Dermis microvascular lymphatic vessel endothelial cell (primary cell): Measurements from ENCODE around the gene EHBP1L1. TPM values are rescaled to one million over a fixed set of nuclear protein-coding genes. Genes with fewer than 3 reads are reported as not detected.

Experiments
- DNase-seq, 2 donors: peaks; one replicate each; pipeline versions ENCODE4 v3.0.0 to v3.0.0-alpha.2; 2010; ENCODE audit warnings: low read depth in 2 of 2
- total RNA-seq: library from RNA; depleted of rRNA; stranded (reverse); fragments of >200 nt; gene quantifications from 2 replicates; pipeline ENCODE4 v1.2.1, GENCODE V29; 2014

The EHBP1L1 gene
- total RNA-seq, 1 donor from 2014 or later: 4.7 TPM

DNA sequence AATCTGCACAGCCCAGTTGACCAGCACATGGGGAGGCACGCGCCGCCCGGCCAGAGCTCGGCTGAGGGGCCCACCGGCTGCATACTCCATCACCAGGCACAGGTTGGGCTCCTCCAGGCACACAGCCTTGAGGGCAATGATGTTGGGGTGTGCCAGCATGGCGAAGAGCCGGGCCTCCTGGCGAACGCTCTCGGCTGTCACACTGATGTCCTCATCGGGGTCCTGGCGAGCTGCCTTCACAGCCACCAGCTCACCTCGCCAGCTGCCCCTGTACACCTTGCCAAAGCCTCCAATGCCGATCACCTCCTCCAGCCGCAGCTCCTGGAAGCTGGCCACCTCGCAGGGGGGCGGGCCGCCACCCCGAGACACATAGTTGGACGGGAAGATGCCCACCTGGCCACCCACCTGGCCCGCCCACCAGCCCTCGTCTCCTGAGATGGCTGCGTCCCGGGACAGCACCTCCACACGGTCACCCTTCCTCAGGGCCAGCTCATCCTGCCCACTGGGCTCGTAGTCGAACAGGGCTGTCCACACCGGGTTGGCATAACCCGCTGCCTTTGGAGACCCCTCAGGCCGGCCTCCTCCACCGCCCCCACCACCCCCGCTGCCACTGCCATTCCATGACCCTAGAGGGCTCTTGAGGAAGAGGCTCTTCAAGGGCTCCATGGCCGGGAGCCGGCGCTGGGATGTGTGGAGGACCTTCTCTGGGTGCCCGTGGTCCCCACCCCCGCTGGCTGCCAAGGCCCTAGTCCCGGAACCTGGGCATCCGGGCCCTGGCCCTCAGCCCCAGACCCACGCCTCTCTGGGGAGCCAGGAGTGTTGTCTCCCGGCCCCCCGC is 37.5 kb downstream of the EHBP1L1 start:
- DNase-seq: no peak

DNA sequence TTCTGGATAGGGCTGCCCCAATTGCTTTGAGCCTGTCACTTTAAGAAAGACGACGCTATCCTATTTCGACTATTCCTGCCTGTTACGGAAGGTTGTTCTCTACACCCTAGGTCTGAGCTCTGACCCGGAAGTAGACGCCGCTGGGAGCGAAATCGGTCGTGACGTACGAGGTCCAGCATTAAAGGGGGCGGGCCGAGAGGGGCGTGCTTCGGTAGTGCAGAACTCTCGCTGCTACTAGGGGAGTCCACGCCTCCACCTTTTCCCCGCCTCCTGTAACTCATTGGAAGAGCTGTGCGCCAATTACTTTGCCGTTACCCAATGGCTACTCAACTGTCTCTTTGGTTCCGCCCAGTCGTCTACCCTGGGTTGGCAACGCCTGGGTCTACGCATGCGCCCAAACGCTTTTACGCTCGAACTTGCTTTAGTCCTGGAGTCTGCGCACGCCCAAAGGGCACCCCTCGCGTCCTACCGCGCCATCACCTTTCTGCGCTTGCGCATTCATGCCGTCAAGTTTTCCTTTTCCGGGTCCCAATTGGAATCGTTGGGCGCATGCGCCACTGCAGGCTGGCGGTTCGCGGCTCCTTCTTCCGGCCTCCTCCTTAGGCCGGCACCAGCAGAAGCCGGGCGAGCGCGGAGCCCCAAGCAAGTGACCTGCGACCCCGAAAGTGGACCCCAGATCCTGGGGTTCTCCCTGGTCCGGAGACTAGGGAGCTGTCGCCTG is 39.5 kb downstream of the EHBP1L1 start, which contains the start of gene PCNX3:
Gene PCNX3, plus strand, starts transcription at position 548 of the 721 bp plus-strand sequence. CDS start 536 bp downstream, outside the sequence.
- DNase-seq: peak; percentile 100

DNA sequence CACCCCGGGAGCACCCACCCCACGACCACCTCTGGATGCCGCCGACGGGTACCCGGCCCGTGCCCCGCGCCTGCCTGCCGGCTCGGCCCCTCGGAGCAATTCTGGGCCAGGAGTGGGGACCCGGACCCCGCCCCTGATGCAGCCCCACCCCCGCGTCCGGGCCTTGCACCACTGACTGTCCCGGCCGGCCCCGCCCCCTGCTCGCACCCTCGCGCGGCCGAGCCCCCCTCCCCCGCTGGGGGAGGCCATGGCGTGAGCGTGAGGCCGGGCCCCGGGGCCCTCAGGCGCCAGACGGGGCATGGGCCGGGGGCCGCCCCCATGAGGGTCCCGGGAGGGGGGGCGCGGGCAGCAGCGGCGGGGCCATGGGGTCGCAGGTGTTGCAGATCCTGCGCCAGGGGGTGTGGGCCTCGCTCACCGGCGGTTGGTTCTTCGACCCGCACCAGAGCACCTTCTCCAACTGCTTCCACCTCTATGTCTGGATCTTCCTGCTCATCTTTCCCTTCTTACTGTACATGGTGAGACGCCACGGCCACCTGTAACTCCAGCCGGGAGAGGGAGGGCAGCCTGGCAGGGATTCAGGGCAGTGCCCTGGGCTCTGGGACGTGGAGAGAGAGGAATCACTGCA is 40.2 kb downstream of the EHBP1L1 start:
- peak in 1 of 2 donors; percentile 49 for DNase-seq

DNA sequence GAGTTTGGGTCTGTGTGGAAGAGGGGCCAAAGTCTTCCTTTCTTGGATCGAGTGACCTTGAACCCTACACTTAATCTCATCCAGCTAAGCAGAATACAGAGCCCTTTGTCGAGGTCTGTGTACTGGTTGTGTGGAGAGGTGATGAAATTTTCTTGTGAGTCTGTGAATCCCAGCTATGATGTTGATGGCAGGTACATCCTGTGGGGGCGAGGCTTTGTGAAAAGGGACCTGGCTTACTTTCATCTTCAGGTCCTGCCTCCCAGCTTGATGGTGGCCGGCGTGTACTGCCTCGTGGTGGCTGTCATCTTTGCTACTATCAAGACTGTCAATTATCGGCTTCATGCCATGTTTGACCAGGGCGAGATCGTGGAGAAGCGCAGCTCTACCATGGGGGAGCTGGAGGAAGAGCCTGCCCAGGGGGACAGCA is 40.7 kb downstream of the EHBP1L1 start:
- DNase-seq: no peak

DNA sequence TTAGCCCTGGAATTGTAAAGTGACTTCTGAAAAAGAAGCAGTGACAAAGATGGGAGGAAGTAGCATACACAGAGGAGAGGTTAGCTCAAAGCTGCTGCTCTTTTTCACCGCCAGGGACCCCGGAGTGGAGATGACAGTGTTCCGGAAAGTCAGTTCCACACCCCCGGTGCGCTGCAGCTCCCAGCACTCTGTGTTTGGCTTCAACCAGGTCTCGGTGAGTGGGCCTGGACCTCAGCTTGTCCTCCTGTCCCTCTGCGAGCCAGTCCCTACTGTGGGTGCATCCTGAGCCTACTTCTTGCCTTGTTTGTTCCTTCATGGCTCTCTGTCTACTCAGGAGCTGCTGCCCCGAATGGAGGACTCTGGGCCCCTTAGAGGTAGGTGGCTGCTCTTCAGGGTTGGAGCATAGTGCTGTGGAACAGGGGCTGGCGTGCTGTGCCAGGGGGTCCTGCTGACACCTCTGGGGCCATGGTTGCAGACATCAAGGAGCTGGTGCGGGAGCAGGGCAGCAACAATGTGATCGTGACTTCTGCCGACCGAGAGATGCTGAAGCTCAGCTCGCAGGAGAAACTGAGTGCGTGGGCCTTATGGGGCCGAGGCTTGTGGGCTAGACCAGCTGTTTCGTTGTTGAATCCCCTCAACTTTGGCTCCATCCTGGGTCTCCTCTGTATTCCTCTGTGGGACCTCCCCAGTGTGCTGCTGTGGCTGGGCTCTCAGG is 41.4 kb downstream of the EHBP1L1 start:
- DNase-seq: no peak

DNA sequence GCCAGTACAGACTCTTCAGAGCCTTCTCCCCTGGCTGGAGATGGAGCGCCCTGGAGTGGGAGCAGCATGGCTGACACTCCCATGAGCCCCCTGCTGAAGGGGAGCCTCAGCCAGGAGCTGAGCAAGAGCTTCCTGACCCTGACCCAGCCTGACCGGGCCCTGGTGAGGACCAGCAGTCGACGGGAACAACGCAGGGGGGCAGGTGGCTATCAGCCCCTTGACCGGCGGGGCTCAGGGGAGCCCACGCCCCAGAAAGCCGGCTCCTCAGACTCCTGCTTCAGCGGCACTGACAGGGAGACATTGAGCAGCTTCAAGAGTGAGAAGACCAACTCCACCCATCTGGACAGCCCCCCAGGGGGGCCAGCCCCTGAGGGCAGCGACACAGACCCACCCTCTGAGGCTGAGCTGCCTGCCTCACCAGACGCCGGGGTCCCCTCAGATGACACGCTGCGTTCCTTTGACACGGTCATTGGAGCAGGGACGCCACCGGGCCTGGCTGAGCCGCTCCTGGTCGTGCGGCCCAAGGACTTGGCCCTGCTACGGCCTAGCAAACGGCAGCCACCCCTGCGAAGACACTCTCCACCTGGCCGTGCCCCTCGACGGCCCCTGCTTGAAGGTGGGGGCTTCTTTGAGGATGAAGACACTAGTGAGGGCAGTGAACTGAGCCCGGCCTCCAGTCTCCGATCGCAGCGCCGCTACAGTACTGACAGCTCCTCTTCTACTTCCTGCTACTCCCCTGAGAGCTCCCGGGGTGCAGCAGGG is 42.3 kb downstream of the EHBP1L1 start:
- DNase-seq: no peak

DNA sequence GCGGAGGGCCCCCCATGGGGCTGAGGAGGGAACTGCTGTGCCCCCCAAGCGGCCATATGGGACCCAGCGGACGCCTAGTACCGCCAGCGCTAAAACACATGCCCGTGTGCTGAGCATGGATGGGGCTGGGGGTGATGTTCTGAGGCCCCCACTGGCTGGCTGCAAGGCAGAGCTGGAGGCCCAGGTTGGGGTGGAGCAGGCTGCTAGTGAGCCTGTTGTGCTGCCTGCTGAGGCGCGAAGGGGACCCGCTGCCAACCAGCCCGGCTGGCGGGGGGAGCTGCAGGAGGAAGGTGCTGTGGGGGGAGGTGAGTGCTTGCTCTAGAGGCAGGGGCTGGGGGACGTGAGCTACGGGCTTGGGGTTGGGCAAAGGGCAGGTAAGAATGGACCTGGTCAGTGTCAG is 42.9 kb downstream of the EHBP1L1 start:
- no peak for DNase-seq

DNA sequence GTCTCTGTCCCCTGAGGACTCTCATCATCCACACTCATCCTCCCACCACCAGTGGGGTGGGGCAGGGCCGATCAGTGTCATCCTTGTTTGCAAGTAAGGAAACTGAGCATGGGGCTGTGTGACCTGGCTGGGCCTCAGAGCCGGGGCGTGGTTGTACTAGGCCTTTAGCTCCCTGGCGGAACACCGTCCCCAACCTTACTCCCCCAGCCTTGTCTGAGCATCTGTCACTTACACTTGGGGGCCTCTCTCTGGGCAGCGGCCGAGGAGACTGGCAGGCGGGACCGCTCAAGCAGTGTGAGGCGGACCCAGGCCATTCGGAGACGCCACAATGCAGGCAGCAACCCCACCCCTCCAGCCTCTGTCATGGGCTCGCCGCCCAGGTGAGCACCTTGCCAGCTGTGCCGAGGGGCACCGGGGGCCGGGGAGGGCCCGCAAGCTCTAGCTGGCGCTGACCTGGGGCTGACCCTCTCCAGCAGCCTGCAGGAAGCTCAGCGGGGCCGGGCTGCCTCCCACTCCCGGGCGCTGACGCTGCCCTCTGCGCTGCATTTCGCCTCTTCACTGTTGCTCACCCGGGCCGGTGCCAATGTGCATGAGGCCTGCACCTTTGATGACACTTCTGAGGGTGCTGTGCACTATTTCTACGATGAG is 43.6 kb downstream of the EHBP1L1 start:
- no peak for DNase-seq

DNA sequence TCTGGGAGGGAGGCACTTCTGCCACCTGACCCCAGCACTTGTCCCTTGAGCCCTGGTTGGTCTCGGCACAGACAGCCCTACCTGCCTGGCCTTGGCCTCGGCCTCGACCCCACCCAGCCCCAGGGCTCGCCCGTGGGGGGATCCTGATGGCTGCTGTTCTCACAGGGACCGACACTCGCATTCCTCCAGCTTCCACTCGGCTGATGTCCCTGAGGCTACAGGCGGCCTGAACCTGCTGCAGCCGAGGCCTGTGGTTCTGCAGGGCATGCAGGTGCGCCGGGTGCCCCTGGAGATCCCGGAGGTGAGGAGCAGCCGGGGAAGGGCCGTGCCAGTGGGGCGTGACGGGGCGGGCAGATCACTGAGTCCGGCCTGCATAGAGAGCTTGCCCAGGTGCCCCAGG is 44.8 kb downstream of the EHBP1L1 start:
- DNase-seq: no peak

DNA sequence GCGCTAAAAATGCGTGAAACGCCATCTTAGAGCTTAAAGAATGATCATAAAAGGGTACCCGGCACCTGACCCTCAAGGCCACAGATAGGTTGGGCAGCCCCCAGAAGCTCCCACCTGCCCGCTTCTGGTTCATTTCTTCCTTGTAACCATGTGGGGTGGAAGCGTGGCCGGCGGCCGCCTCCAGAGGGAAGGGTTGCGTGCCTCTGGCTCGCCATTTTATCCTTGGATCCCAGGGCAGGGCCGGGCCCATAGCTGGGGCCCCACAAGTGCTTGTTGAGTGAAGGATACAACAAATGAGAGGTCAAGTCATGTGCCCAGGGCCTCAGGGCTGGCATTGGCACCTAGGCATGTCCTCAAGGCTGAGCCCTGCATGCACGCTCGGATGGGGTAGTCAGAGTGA is 45.6 kb downstream of the EHBP1L1 start:
- no peak for DNase-seq

DNA sequence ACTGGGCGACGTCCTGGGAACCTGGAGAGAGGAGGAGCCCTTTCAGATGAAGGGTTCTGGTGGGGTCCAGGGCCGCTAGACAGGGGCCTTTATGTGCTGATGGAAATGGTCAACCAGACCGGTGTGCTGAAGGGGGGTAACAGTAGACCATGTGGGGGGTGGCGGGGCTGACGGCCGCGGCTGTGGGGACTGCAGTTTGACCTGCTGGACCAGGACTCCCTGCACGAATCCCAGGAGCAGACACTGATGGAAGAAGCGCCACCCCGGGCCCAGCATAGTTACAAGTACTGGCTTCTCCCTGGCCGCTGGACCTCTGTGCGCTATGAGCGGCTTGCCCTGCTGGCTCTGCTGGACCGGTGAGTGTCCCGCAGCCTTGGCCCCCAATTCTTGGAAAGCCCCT is 46.2 kb downstream of the EHBP1L1 start:
- DNase-seq: no peak

DNA sequence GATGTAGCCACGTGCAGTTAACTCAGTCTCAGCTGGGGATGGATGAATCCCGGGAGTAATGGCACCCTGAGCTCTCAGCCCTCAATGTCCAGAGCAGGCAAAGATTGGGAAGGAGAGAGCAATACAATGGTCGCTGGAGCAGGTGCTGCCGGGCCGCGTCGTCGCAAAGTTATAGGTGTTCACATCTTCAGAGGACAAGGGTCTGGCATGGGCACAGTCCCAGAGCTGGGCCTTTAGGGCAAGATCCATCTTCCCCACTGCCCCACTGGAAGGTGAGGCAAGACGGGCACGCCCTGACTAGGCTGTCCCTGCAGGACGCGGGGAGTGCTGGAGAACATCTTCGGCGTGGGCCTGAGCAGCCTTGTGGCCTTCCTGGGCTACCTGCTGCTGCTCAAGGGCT is 47.3 kb downstream of the EHBP1L1 start:
- DNase-seq: no peak

DNA sequence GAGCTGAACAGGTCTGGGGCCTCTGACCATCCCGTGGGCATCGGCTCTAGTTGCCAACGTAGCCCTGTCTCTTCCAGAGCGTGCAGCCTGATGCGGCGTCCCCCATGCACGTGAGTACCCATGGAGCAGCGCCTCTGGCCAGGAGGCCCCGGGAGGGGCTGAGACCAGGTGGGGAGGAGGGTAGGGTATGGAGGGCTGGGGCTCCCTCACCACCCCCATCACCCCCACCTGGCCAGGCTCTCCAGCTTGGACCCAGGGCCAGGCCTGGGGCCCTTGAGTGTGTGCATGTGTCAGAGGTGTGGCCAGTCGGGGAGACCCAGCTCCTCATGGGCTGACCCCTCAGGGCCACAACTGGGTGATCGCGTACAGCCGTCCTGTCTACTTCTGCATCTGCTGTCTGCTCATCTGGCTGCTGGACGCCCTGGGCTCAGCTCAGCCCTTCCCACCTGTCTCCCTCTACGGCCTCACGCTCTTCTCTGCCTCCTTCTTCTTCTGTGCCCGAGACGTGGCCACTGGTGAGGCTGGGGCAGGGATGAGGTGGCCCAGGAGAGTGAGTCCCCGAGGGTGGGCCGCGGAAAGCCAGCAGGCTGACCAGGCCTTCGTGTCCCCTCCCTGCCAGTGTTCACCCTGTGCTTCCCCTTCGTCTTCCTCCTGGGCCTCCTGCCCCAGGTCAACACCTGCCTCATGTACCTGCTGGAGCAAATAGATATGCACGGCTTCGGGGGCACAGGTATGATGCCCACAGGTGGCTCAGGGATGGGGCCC is 48.2 kb downstream of the EHBP1L1 start:
- DNase-seq: no peak

DNA sequence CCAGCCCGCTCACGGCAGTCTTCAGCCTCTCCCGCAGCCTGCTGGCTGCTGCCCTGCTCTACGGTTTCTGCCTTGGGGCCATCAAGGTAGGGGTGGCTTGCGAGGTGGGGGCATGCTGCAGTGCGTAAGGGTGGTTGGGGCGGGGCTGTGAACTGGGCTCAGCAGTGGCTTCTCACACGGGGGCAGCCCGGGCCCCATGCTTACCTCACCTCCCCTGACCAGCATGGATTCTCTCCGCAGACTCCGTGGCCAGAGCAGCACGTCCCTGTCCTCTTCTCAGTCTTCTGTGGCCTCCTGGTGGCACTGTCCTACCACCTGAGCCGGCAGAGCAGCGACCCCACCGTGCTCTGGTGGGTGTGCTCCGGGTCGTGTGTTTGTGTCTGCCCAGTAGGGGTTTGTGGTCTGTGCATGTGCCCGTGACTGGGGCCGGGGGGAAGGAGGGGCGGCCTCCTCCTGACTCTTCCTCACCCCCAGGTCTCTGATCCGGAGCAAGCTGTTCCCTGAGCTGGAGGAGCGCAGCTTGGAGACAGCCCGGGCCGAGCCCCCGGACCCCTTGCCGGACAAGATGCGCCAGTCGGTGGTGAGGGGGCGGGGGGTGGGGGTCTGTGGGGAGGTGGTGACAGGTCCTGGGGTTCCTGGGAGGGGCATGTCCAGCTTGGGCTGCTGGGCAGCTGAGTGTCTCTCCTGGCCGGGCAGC is 49.2 kb downstream of the EHBP1L1 start:
- no peak for DNase-seq

DNA sequence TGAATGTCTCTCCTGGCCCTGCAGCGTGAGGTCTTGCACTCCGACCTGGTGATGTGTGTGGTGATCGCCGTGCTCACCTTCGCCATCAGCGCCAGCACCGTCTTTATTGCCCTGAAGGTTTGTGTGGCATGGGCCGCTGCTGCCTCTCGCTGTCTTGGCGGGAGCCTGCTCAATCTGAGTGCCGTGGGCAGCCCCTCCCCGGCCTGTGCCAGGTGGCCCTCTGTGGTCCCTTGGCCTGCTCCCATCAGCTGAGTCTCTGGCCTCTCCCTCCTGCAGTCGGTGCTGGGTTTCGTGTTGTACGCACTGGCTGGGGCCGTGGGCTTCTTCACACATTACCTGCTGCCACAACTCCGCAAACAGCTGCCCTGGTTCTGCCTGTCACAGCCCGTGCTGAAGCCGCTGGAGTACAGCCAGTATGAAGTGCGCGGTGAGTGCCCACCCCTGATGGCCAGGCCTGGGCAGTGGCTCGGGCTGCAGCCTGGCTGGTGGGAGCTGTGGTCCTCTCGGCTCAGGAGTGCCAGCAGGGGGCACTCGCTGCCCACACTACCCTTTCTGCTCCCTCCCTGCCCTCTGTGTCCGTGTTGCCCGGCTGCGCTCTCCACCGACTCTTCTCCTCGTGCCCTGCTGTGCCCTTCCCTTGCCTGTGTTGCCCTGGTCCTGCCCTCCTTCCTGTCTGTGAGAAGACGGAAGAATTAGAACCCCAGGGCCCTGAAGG is 49.9 kb downstream of the EHBP1L1 start:
- DNase-seq: peak; percentile 50 to 77

DNA sequence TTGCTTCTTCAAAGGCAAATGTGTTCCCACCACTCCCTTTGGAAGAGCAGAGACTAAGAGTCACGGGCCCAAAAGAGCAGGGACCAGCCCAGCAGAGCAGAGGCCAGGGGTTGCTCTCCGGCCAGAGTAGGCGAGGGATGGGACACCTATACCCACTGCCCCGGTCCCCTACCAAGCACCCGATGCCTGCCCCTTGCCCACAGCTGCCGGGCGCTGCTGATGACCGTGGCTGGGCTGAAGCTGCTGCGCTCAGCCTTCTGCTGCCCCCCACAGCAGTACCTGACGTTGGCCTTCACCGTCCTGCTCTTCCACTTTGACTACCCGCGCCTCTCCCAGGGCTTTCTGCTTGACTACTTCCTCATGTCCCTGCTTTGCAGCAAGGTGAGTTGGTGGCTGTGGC is 51.3 kb downstream of the EHBP1L1 start:
- DNase-seq: no peak

DNA sequence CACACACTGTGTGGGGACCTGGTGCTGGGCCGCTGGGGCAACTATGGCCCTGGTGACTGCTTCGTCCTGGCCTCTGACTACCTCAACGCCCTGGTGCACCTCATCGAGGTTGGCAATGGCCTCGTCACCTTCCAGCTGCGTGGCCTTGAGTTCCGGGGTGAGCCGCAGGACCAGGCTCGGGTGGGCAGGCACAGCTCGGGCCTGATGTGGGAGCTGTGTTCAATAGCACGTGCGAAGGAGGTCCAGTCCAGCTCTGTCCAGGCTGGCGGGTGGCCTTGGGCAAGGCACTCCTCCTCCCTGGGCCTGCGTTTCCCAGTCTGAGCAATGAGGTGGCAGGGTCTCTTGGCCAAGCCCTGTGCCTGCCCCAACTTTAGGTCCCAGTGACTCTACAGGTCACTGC is 53.7 kb downstream of the EHBP1L1 start:
- no peak for DNase-seq

DNA sequence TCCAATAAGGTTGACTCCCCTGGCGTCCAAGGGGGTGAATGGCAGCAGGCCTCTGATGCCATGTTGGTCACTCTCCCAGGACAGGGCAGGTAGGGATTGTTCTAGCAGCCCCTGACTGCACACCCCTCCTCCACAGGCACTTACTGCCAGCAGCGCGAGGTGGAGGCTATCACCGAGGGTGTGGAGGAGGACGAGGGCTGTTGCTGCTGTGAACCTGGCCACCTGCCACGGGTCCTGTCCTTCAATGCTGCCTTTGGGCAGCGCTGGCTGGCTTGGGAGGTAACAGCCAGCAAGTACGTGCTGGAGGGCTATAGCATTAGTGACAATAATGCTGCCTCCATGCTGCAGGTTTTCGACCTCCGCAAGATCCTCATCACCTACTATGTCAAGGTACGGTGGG is 54.4 kb downstream of the EHBP1L1 start:
- no peak for DNase-seq
